EL (cell line): Measurements from ENCODE around the gene SERPINB13.
"Not testable (repeated sequence)": the region's sequence is repeated elsewhere in the genome, so short reads cannot be mapped to it uniquely, and the experiment has no call there.

ENCODE experiments used
- DNase-seq: peaks from one replicate; pipeline ENCODE4 v3.0.0-alpha.2; 2016

Gene SERPINB13

GRCh38 chr18:63590966-63591695 is 4.0 kb downstream of the SERPINB13 start:
- no peak for DNase-seq

GRCh38 chr18:63591725-63592124 is 4.6 kb downstream of the SERPINB13 start:
- DNase-seq = peak; percentile 45

- DNase-seq = no peak
Measured at GRCh38 chr18:63592471-63592870, 5.3 kb downstream of the SERPINB13 start.

GRCh38 chr18:63596964-63597363 is 9.8 kb downstream of the SERPINB13 start:
- no peak for DNase-seq

GRCh38 chr18:63603355-63603754 is 16.2 kb downstream of the SERPINB13 start:
- DNase-seq = no peak

GRCh38 chr18:63603772-63604171 is 16.6 kb downstream of the SERPINB13 start:
- DNase-seq = peak; percentile 55

GRCh38 chr18:63604791-63605567 is 17.8 kb downstream of the SERPINB13 start:
- DNase-seq = peak; percentile 61

- DNase-seq = no peak
Measured at GRCh38 chr18:63606526-63606925, 19.4 kb downstream of the SERPINB13 start.

GRCh38 chr18:63613420-63613819 is 26.3 kb downstream of the SERPINB13 start:
- no peak for DNase-seq

GRCh38 chr18:63617049-63617914 is 30.1 kb downstream of the SERPINB13 start:
- DNase-seq = no peak

GRCh38 chr18:63617915-63618234 is 30.7 kb downstream of the SERPINB13 start:
- no peak for DNase-seq

- no peak for DNase-seq
Measured at GRCh38 chr18:63619661-63620060, 32.5 kb downstream of the SERPINB13 start.

GRCh38 chr18:63624863-63625262 is 37.7 kb downstream of the SERPINB13 start:
- no peak for DNase-seq

GRCh38 chr18:63626431-63626830 is 39.3 kb downstream of the SERPINB13 start:
- no peak for DNase-seq

GRCh38 chr18:63627819-63628218 is 40.7 kb downstream of the SERPINB13 start:
- DNase-seq = no peak

GRCh38 chr18:63637703-63638102 is 50.6 kb downstream of the SERPINB13 start:
- DNase-seq = no peak

GRCh38 chr18:63641157-63641680 is 54.1 kb downstream of the SERPINB13 start:
- DNase-seq = peak; percentile 35

GRCh38 chr18:63642668-63643356 is 55.7 kb downstream of the SERPINB13 start:
- DNase-seq = not testable (repeated sequence)

GRCh38 chr18:63644142-63644541 is 57.0 kb downstream of the SERPINB13 start, which contains the start of gene SERPINB4:
TSS of gene SERPINB4 (minus strand) at chr18:63644256. CDS start at chr18:63643577, 679 bp downstream.
- not testable (repeated sequence) for DNase-seq

- DNase-seq = peak; percentile 14
Measured at GRCh38 chr18:63644694-63645093, 57.6 kb downstream of the SERPINB13 start.

- DNase-seq = peak; percentile 50
Measured at GRCh38 chr18:63646936-63647335, 59.8 kb downstream of the SERPINB13 start.

- DNase-seq = peak; percentile 64
Measured at GRCh38 chr18:63648241-63648640, 61.1 kb downstream of the SERPINB13 start.
